ENCODE measurements around the gene HPCA.
"Not testable (repeated sequence)": the region's sequence is repeated elsewhere in the genome, so short reads cannot be mapped to it uniquely, and the experiment has no call there.

HPCA gene

DNA sequence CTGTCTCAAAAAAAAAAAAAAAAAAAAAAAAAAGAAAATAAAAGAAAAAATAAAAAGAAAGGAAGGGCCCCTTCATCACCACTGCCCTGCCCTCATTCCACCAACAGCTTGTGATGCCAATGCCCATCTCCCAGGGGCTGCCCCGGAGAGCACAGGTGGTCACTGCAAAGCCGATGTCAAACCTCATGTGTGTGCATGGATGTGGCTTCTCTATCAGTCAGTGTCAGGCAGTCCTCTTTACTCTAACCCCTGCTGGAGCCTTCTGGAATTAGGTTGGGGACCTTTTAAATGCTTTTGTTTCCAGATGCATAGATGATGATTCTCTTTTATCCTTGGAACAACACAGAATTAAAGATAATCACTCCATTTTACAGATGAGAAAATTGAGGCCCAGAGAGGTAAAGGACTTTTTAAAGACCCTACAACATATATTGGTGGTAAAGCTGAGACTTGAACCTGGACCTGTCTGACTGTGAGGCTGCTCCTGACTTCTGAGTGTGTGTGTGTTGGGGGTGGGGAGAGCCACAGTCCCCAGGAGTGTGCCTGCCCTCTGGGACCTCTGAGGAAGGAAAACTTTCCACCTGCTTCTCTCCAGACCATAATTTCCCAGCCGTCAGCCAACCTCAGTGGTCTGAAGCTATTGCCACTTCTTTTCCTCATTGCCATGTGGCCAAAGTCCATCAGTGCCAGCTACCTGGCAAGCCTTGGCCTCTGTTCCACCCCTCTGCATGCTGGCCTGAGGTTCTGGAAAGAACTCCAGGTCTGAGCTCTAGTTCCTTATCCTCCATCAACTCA, 17.9 kb downstream of the HPCA start:
- DNase-seq: no peak

DNA sequence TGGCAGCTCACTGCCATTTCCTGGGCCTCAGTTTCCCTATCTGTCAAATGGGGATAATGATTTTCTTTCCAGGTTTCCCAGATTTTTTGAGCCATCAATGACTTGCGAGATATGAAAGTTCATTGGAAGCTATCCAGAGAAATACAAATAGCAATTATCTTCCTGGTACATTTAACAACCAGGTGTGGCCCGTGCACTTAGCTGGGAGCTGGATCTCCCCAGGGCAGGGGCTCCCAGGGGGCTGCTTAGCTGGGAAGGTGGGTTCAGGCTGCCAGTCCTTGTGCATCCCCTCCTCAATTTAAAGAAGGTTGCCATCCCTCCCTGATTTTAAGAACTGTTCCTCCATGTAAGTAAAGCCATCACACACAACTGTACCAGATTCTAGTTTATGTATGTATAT, 18.5 kb downstream of the HPCA start:
- DNase-seq: no peak

- DNase-seq: not testable (repeated sequence)
These were observed 19.3 kb downstream of the HPCA start for GRCh38 chr1:32905588-32905987.

GRCh38 chr1:32906654-32907053, 20.4 kb downstream of the HPCA start:
- DNase-seq: no peak

GRCh38 chr1:32907435-32907834, 21.1 kb downstream of the HPCA start:
- no peak for DNase-seq

- DNase-seq: no peak
These were observed 24.0 kb downstream of the HPCA start for GRCh38 chr1:32910319-32910718.

- DNase-seq: no peak
These were observed 29.7 kb downstream of the HPCA start for GRCh38 chr1:32915766-32916706.

- no peak for DNase-seq
These were observed 31.2 kb downstream of the HPCA start for GRCh38 chr1:32917521-32917920.

GRCh38 chr1:32918179-32918578, 31.9 kb downstream of the HPCA start:
- no peak for DNase-seq

DNA sequence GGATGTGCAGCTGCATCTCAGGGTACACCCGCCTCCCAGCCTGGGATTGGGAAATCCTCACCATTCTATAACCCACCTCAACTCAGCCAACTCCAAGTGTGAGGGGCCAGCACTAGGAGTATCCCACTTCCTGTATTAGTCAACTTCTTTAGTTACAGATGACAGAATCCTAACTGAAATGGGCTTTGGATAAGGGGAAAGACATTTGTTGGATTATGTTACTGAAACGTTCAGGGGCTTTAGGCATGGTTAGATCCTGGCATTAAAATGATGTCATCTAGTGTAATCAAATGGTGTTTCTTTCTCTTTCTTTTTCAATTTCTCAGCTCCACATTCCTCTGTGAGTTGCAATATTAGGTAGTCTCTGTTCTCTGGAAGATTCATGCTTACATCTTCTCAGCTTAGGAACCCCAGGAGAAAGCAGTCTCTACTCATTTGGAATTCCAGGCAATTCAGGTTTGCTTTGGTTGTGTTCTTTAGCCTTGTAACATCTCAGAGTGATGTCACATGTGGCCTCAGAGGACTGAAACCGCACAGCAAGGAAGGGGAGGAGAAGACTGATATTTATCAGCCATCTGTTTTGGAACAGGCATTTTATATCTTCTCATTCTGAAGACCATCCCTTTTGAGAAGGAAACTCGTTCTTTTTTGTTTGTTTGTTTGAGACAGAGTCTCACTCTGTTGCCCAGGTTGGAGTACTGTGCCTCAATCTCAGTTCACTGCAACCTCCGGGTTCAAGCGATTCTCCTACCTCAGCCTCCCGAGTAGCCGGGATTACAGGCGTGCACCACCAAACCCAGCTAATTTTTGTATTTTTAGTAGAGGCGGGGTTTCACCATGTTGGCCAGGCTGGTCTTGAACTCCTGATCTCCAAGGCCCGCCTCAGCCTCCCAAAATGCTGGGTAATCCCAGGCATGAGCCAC, 33.8 kb downstream of the HPCA start:
- DNase-seq: no peak

GRCh38 chr1:32920833-32921232, 34.5 kb downstream of the HPCA start:
- DNase-seq: no peak

DNA sequence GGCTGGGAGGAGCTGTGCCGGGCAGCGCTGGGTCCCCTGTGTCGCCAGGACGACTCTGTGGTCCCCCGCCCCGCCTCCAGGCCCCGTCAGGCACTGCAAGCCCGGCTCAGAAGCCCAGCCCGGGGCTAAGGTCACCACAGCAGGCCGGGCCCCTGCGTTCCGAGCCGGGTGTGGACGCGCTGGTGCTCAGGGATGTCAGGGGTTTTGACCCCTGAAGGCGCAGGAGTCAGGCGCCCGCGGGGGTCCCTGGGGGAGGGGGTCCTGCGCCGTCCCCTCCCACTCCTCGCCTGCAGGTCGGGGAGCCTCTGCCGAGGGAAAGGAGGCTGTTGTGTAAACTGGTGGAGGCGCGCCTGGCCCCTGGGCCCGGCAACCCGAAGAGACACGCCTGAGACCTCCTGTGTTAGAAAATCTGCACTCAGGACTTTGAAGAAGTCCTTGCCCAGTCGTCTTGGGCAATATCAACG, 38.6 kb downstream of the HPCA start:
- DNase-seq: no peak

DNA sequence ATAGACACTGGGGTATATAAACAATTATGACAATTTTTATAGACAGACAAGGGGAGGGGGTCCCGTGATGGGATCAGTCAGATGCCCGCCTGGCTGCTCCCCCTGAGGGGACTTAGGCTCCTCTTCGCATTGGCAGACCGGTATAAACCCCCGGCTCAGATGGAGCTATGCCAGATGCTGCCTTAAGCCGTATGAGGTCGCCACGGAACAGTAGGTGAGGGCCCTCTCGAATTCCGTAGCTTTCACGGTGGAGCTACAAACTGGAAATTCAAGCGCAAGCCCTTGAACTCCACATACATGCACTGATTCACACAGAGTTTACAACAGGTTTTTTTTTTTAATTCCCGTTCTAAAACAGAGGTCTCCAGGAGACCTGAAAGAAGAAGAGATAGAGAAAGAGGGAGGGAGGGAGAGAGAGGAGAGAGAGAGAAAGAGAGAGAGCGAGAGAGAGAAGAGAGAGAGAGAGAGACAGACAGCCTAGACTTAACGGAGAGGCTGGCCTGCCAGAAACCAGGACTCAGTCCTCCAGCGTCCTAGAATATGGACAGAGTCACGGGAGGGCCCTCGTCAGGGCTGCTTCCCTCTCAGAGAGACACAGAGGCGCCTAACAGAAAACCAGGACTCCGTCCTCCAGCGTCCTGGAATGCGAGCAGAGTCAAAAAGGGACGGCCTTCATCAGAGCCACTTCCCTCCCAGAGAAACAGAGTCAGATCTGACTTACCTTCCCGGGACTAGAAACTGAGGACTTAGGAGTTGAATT, 39.3 kb downstream of the HPCA start:
- DNase-seq: no peak

DNA sequence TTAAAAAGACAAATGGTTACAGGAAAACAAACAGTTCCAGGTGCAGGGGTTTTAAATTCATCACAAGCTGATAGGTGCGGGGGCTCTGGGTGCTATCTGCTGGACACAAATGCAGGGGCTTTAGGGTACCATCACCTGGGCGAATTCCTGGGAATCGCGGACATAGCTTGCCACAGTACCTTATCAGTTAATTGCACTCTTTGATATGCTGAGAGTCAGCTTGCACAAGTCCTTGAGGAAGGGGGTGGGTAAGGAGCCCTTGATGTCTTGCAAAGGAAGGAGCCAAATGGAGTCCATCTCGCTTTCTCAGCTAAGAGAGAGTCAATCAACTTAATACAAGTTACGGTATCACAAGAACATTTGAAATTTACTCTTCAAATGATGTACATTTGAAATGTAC, 40.3 kb downstream of the HPCA start:
- DNase-seq: no peak

GRCh38 chr1:32927441-32927840, 41.1 kb downstream of the HPCA start:
- no peak for DNase-seq

GRCh38 chr1:32928285-32928684, 42.0 kb downstream of the HPCA start:
- DNase-seq: no peak

DNA sequence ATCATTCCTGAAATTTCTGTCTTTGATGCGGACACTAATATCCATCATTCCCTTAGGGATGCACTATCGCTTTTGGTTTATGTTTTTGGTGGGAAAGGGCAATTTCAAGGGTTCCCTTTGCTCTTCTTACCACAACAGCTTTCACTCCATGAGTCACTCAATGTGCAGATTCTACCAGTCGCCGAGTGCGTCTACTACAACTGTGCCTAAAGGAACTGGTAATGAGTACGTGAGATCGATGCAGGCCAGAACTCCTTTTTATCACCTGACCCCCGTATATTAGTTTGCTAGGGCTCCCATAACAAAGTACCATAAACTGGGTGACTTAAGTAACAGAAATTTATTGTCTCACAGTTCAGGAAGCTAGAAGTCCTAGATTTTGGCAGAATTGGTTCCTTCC, 42.4 kb downstream of the HPCA start:
- no peak for DNase-seq

GRCh38 chr1:32929366-32929765, 43.1 kb downstream of the HPCA start:
- DNase-seq: no peak

DNA sequence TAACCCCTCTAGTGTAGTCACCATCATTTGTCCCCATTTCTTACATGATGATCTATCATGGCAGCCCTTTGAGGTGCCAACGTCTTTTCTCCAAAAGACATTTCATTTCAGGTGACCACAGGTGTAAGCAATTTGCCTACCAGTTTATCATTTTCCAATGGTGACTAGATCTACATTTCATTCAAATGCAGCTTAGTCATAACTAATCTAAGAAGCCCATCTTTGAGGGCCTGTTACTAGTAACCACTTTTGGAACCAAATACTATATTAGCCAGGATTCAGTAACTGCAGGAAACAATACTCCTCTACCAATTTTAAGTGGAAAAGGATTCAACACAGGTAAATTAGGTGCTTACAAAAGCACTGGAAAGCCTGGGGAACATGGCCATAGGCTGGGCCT, 45.5 kb downstream of the HPCA start:
- DNase-seq: no peak

- no peak for DNase-seq
These were observed 47.5 kb downstream of the HPCA start for GRCh38 chr1:32933742-32934322.

DNA sequence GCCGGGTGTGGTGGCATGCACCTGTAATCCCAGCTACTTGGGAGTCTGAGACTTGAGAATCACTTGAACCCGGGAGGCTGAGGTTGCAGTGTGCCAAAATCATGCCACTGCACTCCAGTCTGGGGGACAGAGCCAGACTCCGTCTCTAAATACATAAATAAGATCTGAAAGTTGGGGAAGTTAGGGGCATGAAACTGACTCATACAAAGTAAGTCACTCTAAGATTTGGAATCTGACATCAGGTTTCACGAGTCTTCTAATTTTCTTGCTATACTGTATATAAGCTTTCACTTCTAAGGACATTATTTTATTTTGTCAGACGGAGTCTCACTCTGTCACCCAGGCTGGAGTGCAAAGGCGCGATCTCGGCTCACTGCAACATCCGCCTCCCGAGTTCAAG, 48.2 kb downstream of the HPCA start:
- DNase-seq: no peak

- no peak for DNase-seq
These were observed 50.8 kb downstream of the HPCA start for GRCh38 chr1:32937061-32937460.

All from hippocampal formation (tissue), 2 donors.